ENCODE data around the gene CIP2A.
A peak's percentile ranks its signal among the peaks of the same experiment; 100 is the strongest.
"Not testable (repeated sequence)": the region's sequence is repeated elsewhere in the genome, so short reads cannot be mapped to it uniquely, and the experiment has no call there.

CIP2A gene

GRCh38 chr3:108589081-108589997, at the start of gene CIP2A, which contains the start of gene DZIP3:
CIP2A (minus strand) TSS chr3:108589438; CDS start chr3:108589375, 63 bp downstream.
DZIP3 (plus strand) TSS chr3:108589722; CDS start chr3:108605407, 15,685 bp downstream.
- peak; percentile 60 to 66 for DNase-seq (ENCODE audit: low read depth in 2 of 2)

DNA sequence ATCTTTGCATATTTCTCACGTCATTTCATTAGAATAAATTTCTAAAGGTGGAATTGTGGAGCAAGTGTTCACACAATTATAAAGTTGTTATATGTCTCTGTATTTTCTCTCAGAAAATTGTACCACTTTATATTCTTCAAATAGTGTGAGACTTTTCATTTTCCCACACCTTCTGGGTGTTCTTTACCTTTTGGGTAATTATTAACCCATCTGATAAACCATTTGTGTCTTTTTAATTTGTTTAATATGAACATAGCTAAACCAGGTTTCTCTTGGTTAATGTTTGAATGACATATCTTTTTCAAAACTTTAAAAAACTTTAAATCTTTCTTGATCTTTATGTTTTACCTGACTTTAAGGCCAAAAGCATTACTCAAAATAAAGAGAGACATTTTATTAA, 40.7 kb upstream of the CIP2A start:
- no peak for DNase-seq (ENCODE audit: low read depth in 2 of 2)

- DNase-seq (ENCODE audit: low read depth in 2 of 2): no peak
These were observed 34.3 kb upstream of the CIP2A start for GRCh38 chr3:108623504-108623903.

DNA sequence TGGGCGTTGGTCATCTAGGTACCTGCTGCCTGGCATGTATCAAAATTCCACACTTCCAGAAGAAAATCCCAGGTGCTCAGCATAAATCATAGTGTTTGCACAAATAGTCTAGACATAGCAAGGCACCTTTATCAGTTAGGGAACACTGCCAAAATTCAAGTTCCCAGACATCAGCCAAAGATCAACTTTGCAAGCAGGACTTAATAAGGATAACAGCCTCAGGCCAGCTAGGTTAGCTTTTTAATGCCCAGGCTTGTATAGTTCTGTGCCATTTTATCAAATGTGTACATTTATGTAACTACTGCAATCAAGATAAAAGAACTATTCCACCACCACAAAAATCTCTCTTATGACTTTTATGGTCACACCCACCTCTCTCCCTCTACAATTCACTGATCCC, 31.0 kb upstream of the CIP2A start:
- no peak for DNase-seq (ENCODE audit: low read depth in 2 of 2)

DNA sequence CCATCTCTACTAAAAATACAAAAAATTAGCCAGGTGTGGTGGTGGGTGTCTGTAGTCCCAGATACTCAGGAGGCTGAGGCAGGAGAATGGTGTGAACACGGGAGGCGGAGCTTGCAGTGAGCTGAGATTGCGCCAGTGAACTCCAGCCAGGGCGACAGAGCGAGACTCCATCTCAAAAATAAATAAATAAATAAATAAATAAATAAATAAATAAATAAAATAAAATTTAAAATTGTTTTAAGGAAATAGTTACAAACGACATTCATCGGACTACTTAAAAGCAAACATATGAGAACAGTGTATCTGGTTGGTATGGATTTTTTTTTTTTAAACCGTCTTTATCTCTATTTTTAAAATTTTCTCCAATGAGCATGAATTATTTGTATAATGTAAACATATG, 26.9 kb upstream of the CIP2A start:
- DNase-seq (ENCODE audit: low read depth in 2 of 2): not testable (repeated sequence)

GRCh38 chr3:108610651-108611050, 21.4 kb upstream of the CIP2A start:
- no peak for DNase-seq (ENCODE audit: low read depth in 2 of 2)

GRCh38 chr3:108608750-108609149, 19.5 kb upstream of the CIP2A start:
- DNase-seq (ENCODE audit: low read depth in 2 of 2): no peak

DNA sequence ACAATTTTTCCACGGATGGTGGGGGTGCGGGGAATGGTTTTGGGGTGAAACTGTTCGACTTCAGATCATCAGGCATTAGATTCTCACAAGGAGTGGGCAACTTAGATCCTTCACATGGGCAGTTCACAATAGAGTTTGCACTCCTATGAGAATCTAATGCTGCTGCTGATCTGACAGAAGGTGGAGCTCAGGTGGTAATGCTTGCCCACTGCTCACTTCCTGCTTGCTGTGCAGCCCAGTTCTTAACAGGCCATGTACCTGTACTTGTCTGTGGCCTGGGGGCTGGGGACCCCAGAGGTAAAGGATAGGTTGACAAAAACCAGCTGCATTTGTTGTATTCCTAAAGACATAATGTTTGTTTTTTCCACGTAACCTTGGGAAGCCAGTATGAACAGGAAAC, 16.3 kb upstream of the CIP2A start:
- no peak for DNase-seq (ENCODE audit: low read depth in 2 of 2)

GRCh38 chr3:108605028-108605427, 15.8 kb upstream of the CIP2A start:
- no peak for DNase-seq (ENCODE audit: low read depth in 2 of 2)

DNA sequence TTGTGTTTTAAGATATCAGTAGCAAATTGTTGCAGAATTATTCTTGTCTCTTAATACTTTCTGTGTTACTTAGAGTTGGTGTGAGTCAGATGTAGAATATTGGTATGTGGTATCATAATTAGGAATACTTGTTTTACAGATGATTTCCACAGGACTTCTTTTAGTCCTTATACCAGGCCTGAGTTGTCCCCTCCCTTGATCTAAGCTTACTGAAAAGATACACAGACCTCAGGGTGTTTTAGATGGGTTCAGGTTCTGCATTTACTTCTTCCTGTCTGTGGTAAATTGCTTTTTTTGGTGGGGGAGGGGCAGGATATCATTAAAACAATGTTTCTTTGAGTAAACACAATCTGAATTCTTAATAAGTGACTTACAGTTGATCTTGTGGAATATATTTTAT, 14.5 kb upstream of the CIP2A start:
- DNase-seq (ENCODE audit: low read depth in 2 of 2): no peak

- no peak for DNase-seq (ENCODE audit: low read depth in 2 of 2)
These were observed 13.7 kb upstream of the CIP2A start for GRCh38 chr3:108602935-108603294.

GRCh38 chr3:108602249-108602934, 13.2 kb upstream of the CIP2A start:
- DNase-seq (ENCODE audit: low read depth in 2 of 2): no peak

GRCh38 chr3:108599677-108600409, 10.6 kb upstream of the CIP2A start:
- DNase-seq (ENCODE audit: low read depth in 2 of 2): no peak

DNA sequence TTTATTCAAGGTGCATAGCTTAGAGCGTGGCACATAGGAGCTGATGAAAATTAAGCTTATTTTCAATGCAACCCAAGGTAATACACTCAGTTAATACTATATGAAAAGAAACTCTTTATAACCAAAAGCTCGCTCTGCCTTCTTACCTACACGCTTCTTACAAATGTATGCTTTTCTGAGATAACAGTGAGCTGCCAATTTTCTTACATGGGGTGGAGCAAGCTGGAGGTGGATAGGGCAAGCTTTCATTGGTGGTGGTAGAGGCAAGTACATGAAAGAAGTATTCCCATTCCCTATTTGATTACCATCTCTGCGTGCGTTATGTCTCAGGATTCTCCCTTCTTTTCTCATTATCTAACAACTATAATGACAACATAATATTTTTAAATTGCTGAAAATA, 9.1 kb upstream of the CIP2A start:
- DNase-seq (ENCODE audit: low read depth in 2 of 2): no peak

DNA sequence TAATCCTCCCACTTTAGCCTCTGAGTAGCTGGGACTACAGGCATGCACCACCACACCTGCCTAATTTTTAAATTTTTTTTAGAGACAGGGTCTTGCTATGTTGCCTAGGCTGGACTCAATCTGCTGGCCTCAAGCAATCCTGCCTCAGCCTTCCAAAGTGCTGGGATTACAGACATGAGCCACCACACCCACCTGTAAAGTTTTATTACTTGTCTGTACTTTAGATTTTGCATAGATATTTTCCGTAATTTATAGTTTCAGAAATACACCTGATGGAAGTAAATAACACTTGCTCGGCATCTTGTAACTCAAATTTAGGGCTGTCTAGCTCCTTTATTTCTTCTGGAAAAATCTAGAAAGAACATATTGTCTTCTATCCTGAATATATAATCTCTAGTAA, 6.1 kb upstream of the CIP2A start:
- no peak for DNase-seq (ENCODE audit: low read depth in 2 of 2)

GRCh38 chr3:108590460-108590859, 1.2 kb upstream of the CIP2A start:
- no peak for DNase-seq (ENCODE audit: low read depth in 2 of 2)

GRCh38 chr3:108589998-108590323, 723 bp upstream of the CIP2A start:
- DNase-seq (ENCODE audit: low read depth in 2 of 2): no peak

DNA sequence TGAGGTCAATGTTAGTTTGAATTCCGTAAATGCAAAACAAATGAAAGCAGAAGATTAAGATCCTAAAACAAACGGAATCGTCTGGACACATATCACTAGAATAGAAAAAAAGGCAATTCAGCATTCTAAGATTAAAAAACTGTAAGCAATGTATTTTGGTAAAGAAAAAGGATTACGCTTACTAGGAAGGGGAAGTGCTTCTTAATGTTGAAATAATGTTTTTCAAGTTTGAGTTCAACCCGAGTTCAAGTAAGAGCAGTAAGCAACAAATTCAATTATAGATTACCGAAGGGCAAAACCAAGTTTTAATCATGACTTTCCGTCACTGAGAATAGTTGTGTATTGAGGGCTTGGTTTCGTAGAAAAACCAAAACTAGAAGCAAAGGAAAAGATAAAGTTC, 637 bp downstream of the CIP2A start:
- DNase-seq (ENCODE audit: low read depth in 2 of 2): no peak

GRCh38 chr3:108578064-108578463, 11.2 kb downstream of the CIP2A start:
- DNase-seq (ENCODE audit: low read depth in 2 of 2): no peak

- DNase-seq (ENCODE audit: low read depth in 2 of 2): no peak
These were observed 19.9 kb downstream of the CIP2A start for GRCh38 chr3:108569336-108569735.

DNA sequence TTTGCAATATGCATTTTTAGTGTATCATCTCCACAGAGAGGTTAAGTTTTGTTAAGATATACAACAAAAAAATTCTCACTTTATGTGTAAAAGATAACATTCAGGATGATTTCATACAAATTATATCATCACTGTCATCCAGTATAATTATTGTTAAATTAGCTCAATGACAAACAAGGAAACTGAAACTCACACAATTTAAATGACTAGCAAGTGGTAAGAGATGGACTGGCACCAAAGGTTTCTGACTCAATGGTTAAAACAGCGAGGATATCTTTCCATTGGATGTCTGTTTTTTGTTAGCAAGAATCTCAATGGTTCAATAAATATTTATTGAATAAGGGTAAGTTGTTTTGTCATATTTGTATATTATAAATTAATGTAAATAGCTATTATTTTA, 22.6 kb downstream of the CIP2A start:
- no peak for DNase-seq (ENCODE audit: low read depth in 2 of 2)

- DNase-seq (ENCODE audit: low read depth in 2 of 2): no peak
These were observed 23.7 kb downstream of the CIP2A start for GRCh38 chr3:108565506-108565905.

DNA sequence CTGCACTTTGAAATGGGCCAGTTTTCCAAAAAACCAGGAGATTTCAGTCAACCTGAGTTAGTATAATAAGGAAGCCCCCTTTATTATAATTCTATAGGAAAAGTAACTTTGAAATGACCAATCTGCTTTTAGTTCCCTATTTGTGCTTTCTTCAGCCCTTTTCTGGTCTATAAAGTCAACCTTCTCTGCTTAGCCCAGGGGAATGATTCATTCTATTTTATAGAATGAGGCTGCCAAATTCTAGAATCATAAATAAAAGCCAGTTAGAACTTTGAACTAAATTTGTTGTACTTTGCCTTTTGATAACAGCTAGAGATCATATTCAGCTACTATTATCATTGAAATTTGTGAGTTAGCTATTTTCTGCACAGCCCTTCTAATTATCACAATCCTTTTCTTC, 24.7 kb downstream of the CIP2A start:
- DNase-seq (ENCODE audit: low read depth in 2 of 2): no peak
